Neural cell (in vitro differentiated cells): ENCODE data around the gene HIPK2. TPM values are rescaled to one million over a fixed set of nuclear protein-coding genes. Genes with fewer than 3 reads are reported as not detected.

Experiments
- H2AFZ ChIP-seq: fragments of 200-600, 300-800 bp; sonication (generic), shearing (Covaris generic); 2 replicates; pipeline ENCODE4 v1.6.0; 2014; ENCODE audit warnings: low read depth, mild to moderate bottlenecking, antibody characterized with exemption, low read length, moderate library complexity
- H3F3A ChIP-seq: fragments of 200-600 bp; shearing (Covaris generic); 2 replicates; pipeline ENCODE4 v1.6.1; 2016; ENCODE audit warnings: mild to moderate bottlenecking, moderate library complexity, mixed read lengths, antibody characterized with exemption, low read length; ENCODE audit not compliant: insufficient read depth, poor library complexity, severe bottlenecking
- H3K27ac ChIP-seq: fragments of 200-600, 300-800 bp; sonication (generic), shearing (Covaris generic); 2 replicates; pipeline ENCODE4 v1.5.1; 2014; ENCODE audit warnings: mild to moderate bottlenecking, low read length, moderate library complexity
- H3K27me3 ChIP-seq: fragments of 300-800, 200-600 bp; sonication (generic), shearing (Covaris generic); 2 replicates; pipeline ENCODE4 v1.6.0; 2014; ENCODE audit warnings: mild to moderate bottlenecking, low read depth, low read length, moderate library complexity; ENCODE audit not compliant: insufficient read depth
- H3K36me3 ChIP-seq: fragments of 300-800, 200-600 bp; sonication (generic), shearing (Covaris generic); 2 replicates; pipeline ENCODE4 v1.5.1; 2014; ENCODE audit warnings: mild to moderate bottlenecking, antibody characterized with exemption, low read length, moderate library complexity; ENCODE audit not compliant: insufficient read depth
- H3K4me2 ChIP-seq: fragments of 300-800, 200-600 bp; sonication (generic), shearing (Covaris generic); 2 replicates; pipeline ENCODE4 v1.6.0; 2014; ENCODE audit warnings: mild to moderate bottlenecking, low read length
- H3K4me3 ChIP-seq: fragments of 300-800, 200-600 bp; sonication (generic), shearing (Covaris generic); 2 replicates; pipeline ENCODE4 v1.5.1; 2014; ENCODE audit warnings: mild to moderate bottlenecking, low read length, moderate library complexity
- H3K79me2 ChIP-seq: fragments of 200-600 bp; shearing (Covaris generic); replicated peaks from 2 replicates; pipeline ENCODE4 v1.6.0; 2014; ENCODE audit warnings: mild to moderate bottlenecking, low read length, moderate library complexity; ENCODE audit not compliant: insufficient read depth
- H3K9ac ChIP-seq: fragments of 300-800, 200-600 bp; sonication (generic), shearing (Covaris generic); 2 replicates; pipeline ENCODE4 v1.6.1; 2016; ENCODE audit warnings: mild to moderate bottlenecking, low read length, mixed read lengths
- H3K9me2 ChIP-seq: fragments of 200-600 bp; shearing (Covaris generic); 2 replicates; pipeline ENCODE4 v1.6.1; 2016; ENCODE audit warnings: mild to moderate bottlenecking, low read length, mixed read lengths; ENCODE audit not compliant: insufficient read depth
- H3K9me3 ChIP-seq: fragments of 200-600, 300-800 bp; sonication (generic), shearing (Covaris generic); 2 replicates; pipeline ENCODE4 v1.6.1; 2016; ENCODE audit warnings: mild to moderate bottlenecking, mixed run types, low read length, moderate library complexity, mixed read lengths
- H4K20me1 ChIP-seq: fragments of 200-600 bp; shearing (Covaris generic); 2 replicates; pipeline ENCODE4 v1.6.1; 2016; ENCODE audit warnings: mild to moderate bottlenecking, mixed run types; ENCODE audit not compliant: insufficient read depth
- CTCF ChIP-seq: fragments of 450-650 bp; IDR thresholded peaks from 2 replicates; pipeline ENCODE4 v1.5.1; 2014; ENCODE audit warnings: antibody characterized with exemption, mild to moderate bottlenecking, moderate library complexity; ENCODE audit not compliant: poor library complexity, severe bottlenecking
- EP300 ChIP-seq: fragments of 450-650 bp; conservative IDR thresholded peaks from 2 replicates; pipeline ENCODE4 v1.6.1; 2014; ENCODE audit warnings: antibody characterized with exemption, mild to moderate bottlenecking, moderate library complexity; ENCODE audit not compliant: poor library complexity, severe bottlenecking
- EZH2 ChIP-seq: fragments of 200-600, 300-800 bp; shearing (Covaris generic), sonication (generic); IDR thresholded peaks from 2 replicates; pipeline ENCODE4 v1.6.1; 2014; ENCODE audit warnings: antibody characterized with exemption, low read length, borderline replicate concordance, mild to moderate bottlenecking; ENCODE audit not compliant: insufficient read depth, poor library complexity, severe bottlenecking
- MXI1 ChIP-seq: fragments of 450-650 bp; conservative IDR thresholded peaks from 2 replicates; pipeline ENCODE4 v1.6.1; 2014; ENCODE audit warnings: antibody characterized with exemption, mild to moderate bottlenecking; ENCODE audit not compliant: poor library complexity, severe bottlenecking
- POLR2AphosphoS5 ChIP-seq: IDR thresholded peaks from 2 replicates; pipeline ENCODE4 v1.6.1; 2012
- RAD21 ChIP-seq: fragments of 450-650 bp; conservative IDR thresholded peaks from 2 replicates; pipeline ENCODE4 v1.6.1; 2014; ENCODE audit warnings: antibody characterized with exemption, mild to moderate bottlenecking, moderate library complexity
- REST ChIP-seq: IDR thresholded peaks from 2 replicates; pipeline ENCODE4 v1.6.1; 2012; ENCODE audit warnings: borderline replicate concordance
- SMC3 ChIP-seq: fragments of 450-650 bp; conservative IDR thresholded peaks from 2 replicates; pipeline ENCODE4 v1.6.1; 2014; ENCODE audit warnings: antibody characterized with exemption, mild to moderate bottlenecking, moderate library complexity; ENCODE audit not compliant: poor library complexity
- TAF1 ChIP-seq: IDR thresholded peaks from 2 replicates; pipeline ENCODE4 v1.6.1; 2012; ENCODE audit warnings: low read depth
- polyA plus RNA-seq: library from polyadenylated mRNA; depleted of rRNA; stranded (reverse); fragments of >200 nt; gene quantifications from 2 replicates; pipeline ENCODE4 v1.2.3, GENCODE V29; 2014

The HIPK2 gene
- polyA plus RNA-seq, 1 donor from 2014 or later = 8.5 TPM

DNA sequence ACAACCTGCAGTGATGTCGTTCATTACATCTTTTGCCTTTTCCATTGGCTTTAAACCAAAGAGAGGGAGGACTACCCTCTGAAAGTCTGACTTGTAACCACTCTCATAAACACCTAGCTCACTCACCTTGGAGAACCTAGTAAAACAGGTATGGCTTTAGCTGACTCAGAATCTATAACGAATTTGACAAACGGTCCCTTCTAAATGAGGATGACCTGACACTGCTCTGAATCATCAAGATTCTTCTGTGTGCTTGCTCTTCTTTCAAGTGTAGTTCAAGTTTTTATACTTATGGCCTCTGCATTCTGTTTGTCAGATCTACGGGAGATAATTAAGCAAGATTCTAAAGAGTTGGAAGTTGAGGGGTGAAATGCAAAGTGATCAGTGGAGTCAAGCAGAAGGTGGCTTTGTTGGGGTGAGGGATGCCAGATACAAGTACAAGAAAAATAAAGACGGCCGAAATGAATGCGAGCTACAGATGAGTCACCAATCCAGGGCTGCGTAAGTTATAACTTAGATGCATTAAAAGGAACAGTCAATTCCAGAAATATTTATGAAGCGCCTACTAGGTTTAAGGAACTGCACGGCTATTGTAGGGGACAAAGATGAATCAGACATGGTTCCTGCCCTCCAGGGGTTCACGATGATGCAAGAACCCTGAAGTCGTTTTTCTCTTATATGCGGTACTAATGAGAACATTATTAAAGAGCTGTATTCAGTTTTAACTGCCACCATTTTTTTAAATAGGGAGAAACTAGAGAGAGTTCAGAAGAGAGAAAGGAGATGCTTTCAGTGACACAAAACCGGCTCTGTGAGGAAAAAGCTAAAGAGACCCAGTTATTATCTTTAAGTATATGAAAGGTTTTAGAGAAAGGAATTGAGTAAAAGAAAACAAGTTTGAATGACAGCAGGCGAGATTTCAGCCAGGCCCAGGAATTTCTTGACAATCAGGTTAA, 6.5 kb downstream of the HIPK2 start:
- Histone ChIP-seq H3K9me3 (no peaks in the 10 kb centered on the region), H3K9me2 (no peaks in the 10 kb centered on the region), H3K27ac (no peak overlapping the region), H3K4me3 (no peak overlapping the region), H3K27me3 (no peaks in the 10 kb centered on the region), H4K20me1 (no peaks in the 10 kb centered on the region), H2AFZ (no peak overlapping the region), H3K36me3 (no peaks in the 10 kb centered on the region), H3K4me2 (no peak overlapping the region), H3K79me2 (peaks cover 85% of the 10 kb centered on the region), H3F3A (no peaks in the 10 kb centered on the region), H3K9ac (no peak overlapping the region)
- TF ChIP-seq TAF1 = no peak

DNA sequence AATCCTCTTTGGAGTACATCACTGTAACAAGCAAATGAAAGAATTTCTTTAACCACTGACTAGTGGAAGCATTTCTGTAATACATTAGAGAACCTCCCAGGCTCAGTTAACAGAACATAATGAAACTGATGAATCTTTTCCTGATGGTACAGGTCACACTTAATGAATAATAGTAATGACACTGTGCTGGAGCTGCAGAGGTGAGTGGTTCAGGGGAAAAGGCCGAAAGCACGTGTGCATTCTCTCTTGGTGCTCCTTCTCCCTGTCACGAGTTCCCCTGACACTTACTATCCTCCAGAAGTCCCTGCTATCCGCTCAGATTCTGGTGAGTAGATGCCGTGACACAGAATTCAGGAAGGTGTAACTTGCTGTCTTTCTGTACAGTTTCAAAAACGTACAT, 8.0 kb downstream of the HIPK2 start:
- no peaks in the 10 kb centered on the region for H3K36me3 ChIP-seq
- no peaks in the 10 kb centered on the region for H3K9me2 ChIP-seq
- H3K27ac ChIP-seq = no peak overlapping the region
- H3K4me2 ChIP-seq = no peak overlapping the region
- no peaks in the 10 kb centered on the region for H3F3A ChIP-seq
- H3K27me3 ChIP-seq = no peaks in the 10 kb centered on the region
- no peak overlapping the region for H3K9ac ChIP-seq
- TF ChIP-seq POLR2AphosphoS5 (no peak), REST (no peak), MXI1 (no peak), SMC3 (no peak), TAF1 (no peak)
- H3K79me2 ChIP-seq = peaks cover 82% of the 10 kb centered on the region
- H3K9me3 ChIP-seq = no peaks in the 10 kb centered on the region
- H3K4me3 ChIP-seq = no peak overlapping the region
- H4K20me1 ChIP-seq = no peaks in the 10 kb centered on the region
- no peak overlapping the region for H2AFZ ChIP-seq

DNA sequence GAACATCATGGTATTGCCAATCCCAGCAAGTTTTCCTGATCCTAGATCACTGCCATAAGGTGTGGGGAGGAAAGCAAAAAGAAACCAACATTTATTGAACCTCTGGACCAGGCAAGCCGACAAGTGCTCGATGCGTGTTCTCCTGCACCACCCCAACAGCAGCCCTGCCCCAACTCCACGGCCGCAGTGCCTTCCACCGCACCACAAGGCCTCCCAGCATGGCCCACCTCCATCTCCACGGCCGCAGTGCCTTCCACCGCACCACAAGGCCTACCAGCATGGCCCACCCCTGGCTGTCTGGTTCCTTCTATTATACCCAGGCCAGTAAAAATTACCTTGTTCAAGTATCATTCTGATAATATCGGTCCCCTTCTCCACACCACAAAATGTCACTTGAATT, 8.7 kb downstream of the HIPK2 start:
- Histone ChIP-seq H3K27me3 (no peaks in the 10 kb centered on the region), H4K20me1 (no peaks in the 10 kb centered on the region), H2AFZ (no peak overlapping the region), H3K9me2 (no peaks in the 10 kb centered on the region), H3F3A (no peaks in the 10 kb centered on the region), H3K27ac (no peak overlapping the region), H3K9ac (no peak overlapping the region), H3K4me2 (no peak overlapping the region), H3K36me3 (no peaks in the 10 kb centered on the region), H3K9me3 (no peaks in the 10 kb centered on the region), H3K79me2 (peaks cover 81% of the 10 kb centered on the region), H3K4me3 (no peak overlapping the region)
- TF ChIP-seq TAF1 (no peak), CTCF (no peak), REST (no peak), MXI1 (no peak), SMC3 (no peak), RAD21 (no peak), EP300 (no peak), EZH2 (no peak), POLR2AphosphoS5 (no peak)
